GM12878 (cell line): ENCODE results near the gene CHCHD6.

Experiments
- CTCF ChIP-seq, 3 experiments: IDR thresholded peaks in 2 of 3; conservative IDR thresholded peaks in 1 of 3; 2 replicates each; pipeline ENCODE4 v1.5.1; 2011; ENCODE audit warnings: low read depth in 3 of 3, low read length in 3 of 3, mild to moderate bottlenecking in 3 of 3, control low read depth in 2 of 3, moderate library complexity in 2 of 3, inconsistent platforms in 1 of 3, mixed read lengths in 1 of 3; ENCODE audit not compliant: control insufficient read depth in 2 of 3, insufficient read depth in 1 of 3; ENCODE audit errors: extremely low read depth in 1 of 3
- MEF2B ChIP-seq: fragments of 450-650 bp; IDR thresholded peaks from 2 replicates; pipeline ENCODE4 v1.6.1; 2018; ENCODE audit warnings: mild to moderate bottlenecking, moderate library complexity; ENCODE audit not compliant: partially characterized antibody, poor library complexity, severe bottlenecking
- NFIC ChIP-seq: IDR thresholded peaks from 2 replicates; pipeline ENCODE4 v1.6.1; 2012; ENCODE audit warnings: low read depth, mild to moderate bottlenecking, inconsistent platforms, low read length, moderate library complexity
- RAD21 ChIP-seq: IDR thresholded peaks from 2 replicates; pipeline ENCODE4 v1.6.1; 2011; ENCODE audit warnings: mild to moderate bottlenecking, low read depth, low read length, moderate library complexity; ENCODE audit not compliant: insufficient read depth

- no peak for TF ChIP-seq CTCF (IDR thresholded peaks at IDR 0.05 in 2 of 3, conservative IDR thresholded peaks at IDR 0.05 in 1 of 3; ENCODE audit: control insufficient read depth in 2 of 3, extremely low read depth in 1 of 3, insufficient read depth in 1 of 3, low read depth in 3 of 3, low read length in 3 of 3)
- no peak for TF ChIP-seq MEF2B
- no peak for TF ChIP-seq NFIC
- TF ChIP-seq RAD21 = no peak
These were observed 302.9 kb downstream of the CHCHD6 start for GRCh38 chr3:127006781-127007436.
